ENCODE data around the gene MACROD2. TPM values are rescaled to one million over a fixed set of nuclear protein-coding genes. Genes with fewer than 3 reads are reported as not detected.

MACROD2 gene
- total RNA-seq, 1 experiment from 2014 or later: 3.7 TPM

DNA sequence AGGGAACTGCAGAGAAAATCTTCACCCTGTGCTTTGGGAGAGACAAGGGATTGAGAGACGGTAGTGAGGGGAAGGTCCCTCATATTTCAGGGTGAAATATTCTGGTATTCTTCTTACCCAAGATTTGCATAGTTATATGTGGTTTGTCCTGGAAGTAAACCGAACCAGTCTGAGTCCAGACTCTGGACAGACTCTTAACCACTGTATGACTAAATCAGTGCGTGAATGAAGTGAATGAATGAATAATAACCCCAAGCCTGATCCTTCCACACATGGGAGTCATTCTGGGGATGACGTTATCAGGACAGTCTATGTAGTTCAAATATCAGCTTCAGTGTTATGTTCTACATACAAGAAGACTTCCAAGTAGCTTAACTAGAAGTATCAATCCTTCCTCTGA, 1887.2 kb downstream of the MACROD2 start:
- CTCF ChIA-PET: no interaction called here
- intact Hi-C loops (cut with micrococcal nuclease): no loop called here
- BruUV-seq (replicated peaks): no TSS peak
- Histone ChIP-seq H3K9me2 (ENCODE audit: insufficient read depth) (no peaks in the 10 kb centered on the region), H2AFZ (ENCODE audit: low read depth, low read length, poor library complexity, severe bottlenecking) (no peak overlapping the region), H3K4me3 (replicated peaks in 1 of 2; ENCODE audit: low read depth in 1 of 2, low read length in 2 of 2) (no peak overlapping the region), H3K9me3 (ENCODE audit: control insufficient read depth in 1 of 2, insufficient read depth in 1 of 2, low read depth in 1 of 2, low read length in 2 of 2) (peaks cover 5 to 41% of the 10 kb centered on the region in 2 experiments; a peak in 2 of 4 replicates), H3K36me3 (ENCODE audit: control insufficient read depth in 1 of 2, insufficient read depth in 2 of 2, low read length in 2 of 2) (no peaks in the 10 kb centered on the region), H3K4me2 (ENCODE audit: low read length) (no peak overlapping the region), H3K4me1 (ENCODE audit: control insufficient read depth in 1 of 2, insufficient read depth in 2 of 2, low read length in 2 of 2) (no peaks in the 10 kb centered on the region), H3K27me3 (ENCODE audit: insufficient read depth, low read length) (no peaks in the 10 kb centered on the region), H3K79me2 (ENCODE audit: insufficient read depth, low read length) (no peaks in the 10 kb centered on the region), H4K20me1 (ENCODE audit: insufficient read depth) (no peaks in the 10 kb centered on the region), H3K9ac (ENCODE audit: low read length) (no peak overlapping the region), H3K27ac (ENCODE audit: low read depth, low read length) (no peak overlapping the region)
- no peak for ATAC-seq
- no peak for DNase-seq (ENCODE audit: low read depth, low spot score)
- POLR2A ChIA-PET: no interaction called here
- TF ChIP-seq SP1 (IDR thresholded peaks at IDR 0.05; ENCODE audit: low read depth): no peak
- TF ChIP-seq SIN3A (IDR thresholded peaks at IDR 0.05; ENCODE audit: low read depth): no peak
- TF ChIP-seq ZFX (IDR thresholded peaks at IDR 0.05): no peak
- no peak for TF ChIP-seq RAD21 (IDR thresholded peaks at IDR 0.05; ENCODE audit: low read depth)
- no peak for TF ChIP-seq ELF1 (IDR thresholded peaks at IDR 0.05; ENCODE audit: borderline replicate concordance, low read depth)
- TF ChIP-seq POLR2A (IDR thresholded peaks at IDR 0.05; ENCODE audit: borderline replicate concordance, extremely low read depth, insufficient read depth, insufficient read length): no peak
- RAD21 ChIA-PET (ENCODE audit: low non-redundant PET in 1 of 2, low total read pairs in 2 of 2, uncharacterized antibody in 2 of 2, unreplicated experiment in 2 of 2): no interaction called here

DNA sequence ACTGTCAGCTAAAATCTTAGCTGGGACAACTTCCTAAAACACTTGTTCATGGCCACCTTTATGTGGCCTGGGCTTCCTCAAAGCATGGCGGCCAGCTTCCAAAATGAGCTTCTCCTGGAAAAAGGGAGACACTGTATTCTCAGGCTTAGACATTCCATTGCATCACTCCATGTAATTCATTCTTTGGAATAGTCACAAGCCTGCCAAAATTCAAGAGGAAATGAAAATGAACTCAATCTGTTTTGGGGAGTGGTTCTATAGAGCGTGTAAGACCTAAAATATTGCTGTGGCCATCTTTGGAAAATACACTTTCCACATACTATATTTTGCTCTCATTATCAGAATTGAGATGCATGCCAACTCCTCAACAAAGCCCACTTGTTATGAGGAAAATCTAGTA, 1890.9 kb downstream of the MACROD2 start:
- H3K4me1 ChIP-seq (ENCODE audit: control insufficient read depth in 1 of 2, insufficient read depth in 2 of 2, low read length in 2 of 2): no peaks in the 10 kb centered on the region
- H2AFZ ChIP-seq (ENCODE audit: low read depth, low read length, poor library complexity, severe bottlenecking): no peak overlapping the region
- H3K9ac ChIP-seq (ENCODE audit: low read length): no peak overlapping the region
- H3K36me3 ChIP-seq (ENCODE audit: control insufficient read depth in 1 of 2, insufficient read depth in 2 of 2, low read length in 2 of 2): no peaks in the 10 kb centered on the region
- no peaks in the 10 kb centered on the region for H3K9me2 ChIP-seq (ENCODE audit: insufficient read depth)
- no TSS peak for BruUV-seq (replicated peaks)
- ChIA-PET POLR2A (no interaction called here), RAD21 (ENCODE audit: low non-redundant PET in 1 of 2, low total read pairs in 2 of 2, uncharacterized antibody in 2 of 2, unreplicated experiment in 2 of 2) (no interaction called here), CTCF (no interaction called here)
- no peak overlapping the region for H3K4me2 ChIP-seq (ENCODE audit: low read length)
- peaks cover 5 to 25% of the 10 kb centered on the region in 2 experiments; a peak in 2 of 4 replicates for H3K9me3 ChIP-seq (ENCODE audit: control insufficient read depth in 1 of 2, insufficient read depth in 1 of 2, low read depth in 1 of 2, low read length in 2 of 2)
- TF ChIP-seq, protein P1, sequence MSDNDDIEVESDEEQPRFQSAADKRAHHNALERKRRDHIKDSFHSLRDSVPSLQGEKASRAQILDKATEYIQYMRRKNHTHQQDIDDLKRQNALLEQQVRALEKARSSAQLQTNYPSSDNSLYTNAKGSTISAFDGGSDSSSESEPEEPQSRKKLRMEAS (IDR thresholded peaks at IDR 0.05): no peak
- TF ChIP-seq, protein P2, sequence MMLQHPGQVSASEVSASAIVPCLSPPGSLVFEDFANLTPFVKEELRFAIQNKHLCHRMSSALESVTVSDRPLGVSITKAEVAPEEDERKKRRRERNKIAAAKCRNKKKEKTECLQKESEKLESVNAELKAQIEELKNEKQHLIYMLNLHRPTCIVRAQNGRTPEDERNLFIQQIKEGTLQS (IDR thresholded peaks at IDR 0.05): no peak
- TF ChIP-seq ELF1 (IDR thresholded peaks at IDR 0.05; ENCODE audit: borderline replicate concordance, low read depth): no peak
- TF ChIP-seq, protein P3, sequence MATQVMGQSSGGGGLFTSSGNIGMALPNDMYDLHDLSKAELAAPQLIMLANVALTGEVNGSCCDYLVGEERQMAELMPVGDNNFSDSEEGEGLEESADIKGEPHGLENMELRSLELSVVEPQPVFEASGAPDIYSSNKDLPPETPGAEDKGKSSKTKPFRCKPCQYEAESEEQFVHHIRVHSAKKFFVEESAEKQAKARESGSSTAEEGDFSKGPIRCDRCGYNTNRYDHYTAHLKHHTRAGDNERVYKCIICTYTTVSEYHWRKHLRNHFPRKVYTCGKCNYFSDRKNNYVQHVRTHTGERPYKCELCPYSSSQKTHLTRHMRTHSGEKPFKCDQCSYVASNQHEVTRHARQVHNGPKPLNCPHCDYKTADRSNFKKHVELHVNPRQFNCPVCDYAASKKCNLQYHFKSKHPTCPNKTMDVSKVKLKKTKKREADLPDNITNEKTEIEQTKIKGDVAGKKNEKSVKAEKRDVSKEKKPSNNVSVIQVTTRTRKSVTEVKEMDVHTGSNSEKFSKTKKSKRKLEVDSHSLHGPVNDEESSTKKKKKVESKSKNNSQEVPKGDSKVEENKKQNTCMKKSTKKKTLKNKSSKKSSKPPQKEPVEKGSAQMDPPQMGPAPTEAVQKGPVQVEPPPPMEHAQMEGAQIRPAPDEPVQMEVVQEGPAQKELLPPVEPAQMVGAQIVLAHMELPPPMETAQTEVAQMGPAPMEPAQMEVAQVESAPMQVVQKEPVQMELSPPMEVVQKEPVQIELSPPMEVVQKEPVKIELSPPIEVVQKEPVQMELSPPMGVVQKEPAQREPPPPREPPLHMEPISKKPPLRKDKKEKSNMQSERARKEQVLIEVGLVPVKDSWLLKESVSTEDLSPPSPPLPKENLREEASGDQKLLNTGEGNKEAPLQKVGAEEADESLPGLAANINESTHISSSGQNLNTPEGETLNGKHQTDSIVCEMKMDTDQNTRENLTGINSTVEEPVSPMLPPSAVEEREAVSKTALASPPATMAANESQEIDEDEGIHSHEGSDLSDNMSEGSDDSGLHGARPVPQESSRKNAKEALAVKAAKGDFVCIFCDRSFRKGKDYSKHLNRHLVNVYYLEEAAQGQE (IDR thresholded peaks at IDR 0.05; ENCODE audit: low read depth): no peak
- no peak for TF ChIP-seq YY1 (IDR thresholded peaks at IDR 0.05; ENCODE audit: extremely low read depth, insufficient replicate concordance, low read depth, low read length)
- no peak for TF ChIP-seq JUND (IDR thresholded peaks at IDR 0.05)
- no peak for TF ChIP-seq EGR1 (IDR thresholded peaks at IDR 0.05; ENCODE audit: low read depth)
- no peak for TF ChIP-seq CBX3 (IDR thresholded peaks at IDR 0.05; ENCODE audit: low read depth)
- TF ChIP-seq TCF7L2 (IDR thresholded peaks at IDR 0.05; ENCODE audit: borderline replicate concordance, extremely low read depth, insufficient read depth, insufficient read length): no peak
- no peak for TF ChIP-seq POLR2AphosphoS5 (IDR thresholded peaks at IDR 0.05; ENCODE audit: low read depth, low read length)
- TF ChIP-seq, protein P4, sequence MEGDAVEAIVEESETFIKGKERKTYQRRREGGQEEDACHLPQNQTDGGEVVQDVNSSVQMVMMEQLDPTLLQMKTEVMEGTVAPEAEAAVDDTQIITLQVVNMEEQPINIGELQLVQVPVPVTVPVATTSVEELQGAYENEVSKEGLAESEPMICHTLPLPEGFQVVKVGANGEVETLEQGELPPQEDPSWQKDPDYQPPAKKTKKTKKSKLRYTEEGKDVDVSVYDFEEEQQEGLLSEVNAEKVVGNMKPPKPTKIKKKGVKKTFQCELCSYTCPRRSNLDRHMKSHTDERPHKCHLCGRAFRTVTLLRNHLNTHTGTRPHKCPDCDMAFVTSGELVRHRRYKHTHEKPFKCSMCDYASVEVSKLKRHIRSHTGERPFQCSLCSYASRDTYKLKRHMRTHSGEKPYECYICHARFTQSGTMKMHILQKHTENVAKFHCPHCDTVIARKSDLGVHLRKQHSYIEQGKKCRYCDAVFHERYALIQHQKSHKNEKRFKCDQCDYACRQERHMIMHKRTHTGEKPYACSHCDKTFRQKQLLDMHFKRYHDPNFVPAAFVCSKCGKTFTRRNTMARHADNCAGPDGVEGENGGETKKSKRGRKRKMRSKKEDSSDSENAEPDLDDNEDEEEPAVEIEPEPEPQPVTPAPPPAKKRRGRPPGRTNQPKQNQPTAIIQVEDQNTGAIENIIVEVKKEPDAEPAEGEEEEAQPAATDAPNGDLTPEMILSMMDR (IDR thresholded peaks at IDR 0.05 in 2 of 3, conservative IDR thresholded peaks at IDR 0.05 in 1 of 3; ENCODE audit: borderline replicate concordance in 1 of 3, insufficient read depth in 1 of 3, low read depth in 2 of 3, low read length in 2 of 3): no peak
- no peak for TF ChIP-seq EZH2 (IDR thresholded peaks at IDR 0.05)
- no peak for TF ChIP-seq FOSL1 (IDR thresholded peaks at IDR 0.05; ENCODE audit: low read depth)
- no peaks in the 10 kb centered on the region for H4K20me1 ChIP-seq (ENCODE audit: insufficient read depth)
- DNase-seq (ENCODE audit: low read depth, low spot score) (no peak), ATAC-seq (no peak)
- H3K79me2 ChIP-seq (ENCODE audit: insufficient read depth, low read length): no peaks in the 10 kb centered on the region
- H3K27ac ChIP-seq (ENCODE audit: low read depth, low read length): no peak overlapping the region
- no peak overlapping the region for H3K4me3 ChIP-seq (replicated peaks in 1 of 2; ENCODE audit: low read depth in 1 of 2, low read length in 2 of 2)
- intact Hi-C loops (cut with micrococcal nuclease): no loop called here
- H3K27me3 ChIP-seq (ENCODE audit: insufficient read depth, low read length): no peaks in the 10 kb centered on the region

All from HCT116 (cell line).